GM23248 (cell line): ENCODE measurements around the gene PALB2. TPM values are rescaled to one million over a fixed set of nuclear protein-coding genes. Genes with fewer than 3 reads are reported as not detected.
A peak's percentile ranks its signal among the peaks of the same experiment; 100 is the strongest.

Source experiments
- DNase-seq: peaks from one replicate; pipeline ENCODE4 v3.0.0-alpha.2; 2015
- H2AFZ ChIP-seq: fragments of 200-600 bp; sonication (generic); 2 replicates; pipeline ENCODE4 v1.6.1; 2016; ENCODE audit warnings: antibody characterized with exemption
- H3F3A ChIP-seq: fragments of 200-600 bp; sonication (generic); 2 replicates; pipeline ENCODE4 v1.6.1; 2016; ENCODE audit warnings: mild to moderate bottlenecking, antibody characterized with exemption, mixed run types; ENCODE audit not compliant: insufficient read depth
- H3K27ac ChIP-seq: fragments of 200-600 bp; sonication (generic); 2 replicates; pipeline ENCODE4 v1.5.1; 2016; ENCODE audit warnings: mild to moderate bottlenecking
- H3K27me3 ChIP-seq: fragments of 200-600 bp; sonication (generic); replicated peaks from 2 replicates; pipeline ENCODE4 v1.6.1; 2016; ENCODE audit warnings: mild to moderate bottlenecking; ENCODE audit not compliant: insufficient read depth
- H3K36me3 ChIP-seq: fragments of 200-600 bp; sonication (generic); 2 replicates; pipeline ENCODE4 v1.6.1; 2016; ENCODE audit warnings: low read depth, mild to moderate bottlenecking
- H3K4me1 ChIP-seq: fragments of 200-600 bp; sonication (generic); 2 replicates; pipeline ENCODE4 v1.6.1; 2016; ENCODE audit warnings: mild to moderate bottlenecking; ENCODE audit not compliant: insufficient read depth
- H3K4me2 ChIP-seq: fragments of 200-600 bp; sonication (generic); one replicate; pipeline ENCODE4 v1.6.1; 2016; ENCODE audit warnings: mild to moderate bottlenecking; ENCODE audit not compliant: unreplicated experiment
- H3K4me3 ChIP-seq: fragments of 200-600 bp; sonication (generic); 2 replicates; pipeline ENCODE4 v1.5.1; 2016; ENCODE audit warnings: mild to moderate bottlenecking
- H3K79me2 ChIP-seq: fragments of 200-600 bp; sonication (generic); 2 replicates; pipeline ENCODE4 v1.6.1; 2016; ENCODE audit warnings: mild to moderate bottlenecking; ENCODE audit not compliant: insufficient read depth
- H3K9ac ChIP-seq: fragments of 200-600 bp; sonication (generic); 2 replicates; pipeline ENCODE4 v1.6.1; 2016; ENCODE audit warnings: mild to moderate bottlenecking
- H3K9me2 ChIP-seq: fragments of 200-600 bp; sonication (generic); 2 replicates; pipeline ENCODE4 v1.6.1; 2016; ENCODE audit warnings: mixed run types, mild to moderate bottlenecking, moderate library complexity; ENCODE audit not compliant: insufficient read depth
- H3K9me3 ChIP-seq: fragments of 200-600 bp; sonication (generic); one replicate; pipeline ENCODE4 v1.6.1; 2017; ENCODE audit warnings: low read depth
- H4K20me1 ChIP-seq: fragments of 200-600 bp; sonication (generic); 2 replicates; pipeline ENCODE4 v1.6.0; 2016; ENCODE audit not compliant: insufficient read depth
- EZH2 ChIP-seq: fragments of 200-600 bp; sonication (generic); IDR thresholded peaks from 2 replicates; pipeline ENCODE4 v1.6.1; 2018; ENCODE audit warnings: antibody characterized with exemption, mild to moderate bottlenecking; ENCODE audit not compliant: insufficient read depth, poor library complexity, severe bottlenecking
- EZH2phosphoT487 ChIP-seq: fragments of 200-600 bp; sonication (generic); IDR thresholded peaks from 2 replicates; pipeline ENCODE4 v1.6.1; 2018; ENCODE audit warnings: antibody characterized with exemption, moderate library complexity, mild to moderate bottlenecking, low read depth; ENCODE audit not compliant: insufficient read depth
- WGBS, 2 experiments: methylation state at CpG; one replicate each; pipeline ENCODE4 v1.1.6; 2015 to 2017; ENCODE audit warnings: low lambda C conversion rate in 2 of 2, low coverage in 1 of 2; ENCODE audit errors: missing lambda C conversion rate in 2 of 2; 5-methylcytosine and 5-hydroxymethylcytosine counted together
- in situ Hi-C: fragments of 300-500 bp; cut with MboI; formaldehyde crosslinking; loops from 2 replicates; pipeline ENCODE4 v1.15.0; 2020
- polyA plus RNA-seq: library from polyadenylated mRNA; unstranded; fragments of >200 nt; fragmentation: Nextera tagmentation; extraction: Ambion mirVana; gene quantifications from 2 replicates; pipeline ENCODE4 v1.2.1, GENCODE V29; 2016
- total RNA-seq: library from RNA; depleted of rRNA; stranded (reverse); fragments of >200 nt; shearing (Covaris generic); gene quantifications from 2 replicates; pipeline ENCODE4 v1.2.3, GENCODE V29; 2014; rRNA removed

The PALB2 gene
- total and polyA plus RNA-seq, 2 experiments from 2014 or later: 7.8 to 15.3 TPM

DNA sequence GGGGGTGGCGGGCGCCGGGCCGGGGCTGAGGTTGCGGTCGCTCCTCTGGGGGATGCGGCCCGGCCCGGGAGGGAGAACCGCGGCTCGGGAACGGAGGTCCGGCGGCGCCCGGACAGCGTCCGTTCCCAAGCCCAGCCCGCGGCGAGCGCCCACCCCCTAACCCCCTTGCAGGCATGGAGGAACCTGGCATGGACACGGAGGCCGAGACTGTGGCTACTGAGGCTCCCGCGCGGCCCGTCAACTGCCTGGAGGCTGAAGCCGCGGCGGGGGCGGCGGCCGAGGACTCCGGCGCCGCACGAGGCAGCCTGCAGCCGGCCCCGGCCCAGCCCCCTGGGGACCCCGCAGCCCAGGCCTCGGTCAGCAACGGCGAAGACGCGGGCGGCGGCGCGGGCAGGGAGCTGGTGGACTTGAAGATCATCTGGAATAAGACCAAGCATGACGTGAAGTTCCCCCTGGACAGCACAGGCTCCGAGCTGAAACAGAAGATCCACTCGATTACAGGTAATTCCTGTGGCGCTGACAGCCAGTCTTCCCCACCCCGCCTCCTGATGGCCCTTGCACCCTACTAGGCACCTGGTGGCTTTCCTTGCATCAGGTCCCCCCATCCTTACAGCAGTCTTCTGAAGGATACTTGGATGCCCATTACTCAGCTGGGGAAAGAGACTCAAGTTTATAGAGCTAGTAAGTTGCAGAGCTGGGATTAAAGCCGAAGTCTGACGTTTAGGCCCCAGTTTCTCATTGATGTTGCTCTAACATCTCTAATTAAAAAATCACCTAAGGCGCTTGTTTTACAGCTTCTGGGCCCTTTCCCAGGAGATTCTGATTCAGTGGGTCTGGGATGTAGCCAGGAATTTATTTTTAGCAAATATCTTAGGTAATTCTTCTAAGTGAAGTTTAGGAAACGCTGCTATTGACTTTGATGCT, 83.1 kb downstream of the PALB2 start:
- WGBS, 2 experiments: 1% methylated on average over 21 to 58 of the region's 60 CpGs
- Histone ChIP-seq H4K20me1 (no peaks in the 10 kb centered on the region; the same call in 1 of the 2 replicates), H3K4me3 (peak overlapping the region; percentile 96), H3K9me2 (no peaks in the 10 kb centered on the region), H3K27me3 (no peaks in the 10 kb centered on the region), H2AFZ (peak overlapping the region; percentile 50), H3K27ac (peak overlapping the region; percentile 92), H3K4me1 (peaks cover 15% of the 10 kb centered on the region), H3K9me3 (no peaks in the 10 kb centered on the region), H3K4me2 (peak overlapping the region; percentile 83), H3K79me2 (peaks cover 76% of the 10 kb centered on the region), H3F3A (peaks cover 13% of the 10 kb centered on the region; the same call in 1 of the 2 replicates), H3K9ac (peak overlapping the region; percentile 97), H3K36me3 (peaks cover 36% of the 10 kb centered on the region)
- in situ Hi-C loops: no loop called here
- TF ChIP-seq EZH2phosphoT487 (no peak), EZH2 (no peak)
- peak; percentile 80 for DNase-seq

DNA sequence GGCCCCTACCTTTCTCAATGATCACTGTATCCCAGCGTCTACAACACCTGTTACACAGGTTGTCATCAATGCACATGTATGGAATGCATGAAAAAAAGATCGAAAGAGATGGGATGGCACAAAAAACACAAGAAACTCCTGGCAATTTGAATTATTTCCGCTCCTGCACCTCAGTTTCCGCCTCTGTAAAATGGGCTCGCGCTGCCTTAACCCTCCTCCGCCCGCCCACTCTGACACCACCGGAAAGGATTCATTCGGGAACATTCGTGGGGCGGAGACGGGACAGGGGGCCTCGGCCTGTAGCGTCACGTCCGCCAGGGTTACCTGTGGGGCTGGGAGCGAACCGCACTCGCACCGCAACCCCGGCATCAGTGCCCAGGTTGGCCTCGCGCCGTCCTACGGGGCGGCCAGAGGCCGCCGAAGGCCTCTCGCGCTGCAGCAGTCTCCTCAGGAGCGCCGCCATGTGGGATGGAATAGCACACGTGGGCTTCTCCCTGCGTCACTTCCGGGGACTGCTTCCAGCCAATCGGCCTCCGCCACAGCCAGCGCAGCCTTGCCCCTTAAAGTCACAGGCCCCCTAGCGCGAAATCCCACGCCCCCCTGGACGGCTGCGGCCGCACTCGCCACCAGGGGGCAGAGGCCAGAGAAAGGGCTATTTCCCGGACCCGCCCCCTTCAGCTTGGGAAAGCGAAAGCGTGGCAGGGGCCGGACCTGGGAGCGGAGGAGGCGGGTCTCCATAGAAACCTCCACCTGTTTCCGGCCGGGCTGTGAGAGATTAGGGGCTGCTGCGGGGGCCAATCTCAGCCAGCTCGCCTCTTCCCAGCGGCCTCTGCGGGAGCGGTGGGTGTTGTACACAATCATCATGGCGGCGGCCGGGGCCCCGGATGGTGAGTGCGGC, 84.0 kb downstream of the PALB2 start, which contains the start of the genes EARS2 and UBFD1:
TSS of gene EARS2 (minus strand) at position 470 of the 898 bp plus-strand sequence. CDS start at position 463, 7 bp downstream.
TSS of gene UBFD1 (plus strand) at position 847 of the 898 bp plus-strand sequence. CDS start at position 863, 16 bp downstream.
- H3K79me2 ChIP-seq: peaks cover 67% of the 10 kb centered on the region
- H3K9me2 ChIP-seq: no peaks in the 10 kb centered on the region
- peak within 1 kb of the TSS; percentile 74 for H2AFZ ChIP-seq
- DNase-seq: peak; percentile 100
- peak within 1 kb of the TSS; percentile 86 for H3K4me2 ChIP-seq
- H3K27ac ChIP-seq: peak within 1 kb of the TSS; percentile 92
- TF ChIP-seq EZH2 (no peak), EZH2phosphoT487 (no peak)
- in situ Hi-C loops: no loop called here
- WGBS, 2 experiments: 3 to 4% methylated on average over 41 to 57 of the region's 65 CpGs
- peaks cover 15% of the 10 kb centered on the region for H3K4me1 ChIP-seq
- H4K20me1 ChIP-seq: no peaks in the 10 kb centered on the region; the same call in 1 of the 2 replicates
- peak within 1 kb of the TSS; percentile 97 for H3K9ac ChIP-seq
- peaks cover 13% of the 10 kb centered on the region; the same call in 1 of the 2 replicates for H3F3A ChIP-seq
- no peaks in the 10 kb centered on the region for H3K27me3 ChIP-seq
- no peaks in the 10 kb centered on the region for H3K9me3 ChIP-seq
- peaks cover 27% of the 10 kb centered on the region for H3K36me3 ChIP-seq
- H3K4me3 ChIP-seq: peak within 1 kb of the TSS; percentile 96

DNA sequence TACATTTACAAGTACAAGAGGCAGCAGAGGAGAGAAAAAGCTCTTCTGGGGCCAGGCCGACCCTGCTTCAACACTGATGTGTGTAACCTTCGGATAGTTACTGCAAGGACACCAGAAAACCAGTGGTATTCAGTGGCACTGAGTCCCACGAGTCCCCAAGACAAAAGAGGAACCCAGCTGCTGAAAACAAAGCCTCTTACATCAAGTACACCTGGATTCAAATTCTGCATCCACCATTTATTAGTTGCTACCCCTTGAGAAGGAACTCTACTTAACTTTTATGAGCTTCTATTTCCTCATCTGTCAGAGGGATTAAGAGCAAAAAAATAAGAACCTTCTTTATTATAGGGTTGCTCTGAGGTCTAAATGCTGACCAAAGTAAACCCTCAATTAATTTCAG, 86.6 kb downstream of the PALB2 start:
- Histone ChIP-seq H3K79me2 (peaks cover 41% of the 10 kb centered on the region), H3K9me2 (no peaks in the 10 kb centered on the region), H3K9me3 (no peaks in the 10 kb centered on the region), H3K4me2 (no peak overlapping the region), H3F3A (peaks cover 13% of the 10 kb centered on the region; the same call in 1 of the 2 replicates), H2AFZ (no peak overlapping the region), H3K27me3 (no peaks in the 10 kb centered on the region), H3K4me3 (no peak overlapping the region), H3K27ac (no peak overlapping the region), H4K20me1 (no peaks in the 10 kb centered on the region; the same call in 1 of the 2 replicates), H3K4me1 (peaks cover 15% of the 10 kb centered on the region), H3K36me3 (peaks cover 17% of the 10 kb centered on the region), H3K9ac (no peak overlapping the region)
- in situ Hi-C loops: no loop called here
- DNase-seq: no peak
- WGBS, 2 experiments: 75 to 82% methylated on average over 3 of the region's 3 CpGs
- TF ChIP-seq EZH2: no peak
- no peak for TF ChIP-seq EZH2phosphoT487

Other genes starting within 250 kb of the PALB2 start
- gene COG7, start 188.1 kb downstream of the PALB2 start, total RNA-seq: 15.6 and 16.3 TPM in 2 replicates
- gene COG7, start 188.1 kb downstream of the PALB2 start, polyA plus RNA-seq: 13.5 and 14.6 TPM in 2 replicates
- 9.6 and 13.0 TPM in 2 replicates for gene GGA2, start 130.8 kb downstream of the PALB2 start, total RNA-seq
- gene GGA2, start 130.8 kb downstream of the PALB2 start, polyA plus RNA-seq: 16.0 and 17.7 TPM in 2 replicates
- gene EARS2, start 84.0 kb downstream of the PALB2 start, total RNA-seq: 23.4 and 27.1 TPM in 2 replicates
- gene EARS2, start 84.0 kb downstream of the PALB2 start, polyA plus RNA-seq: 15.3 and 15.6 TPM in 2 replicates
- 129 and 160 TPM in 2 replicates for gene UBFD1, start 83.6 kb downstream of the PALB2 start, total RNA-seq
- gene UBFD1, start 83.6 kb downstream of the PALB2 start, polyA plus RNA-seq: 47.7 and 50.2 TPM in 2 replicates
- 78.9 and 118 TPM in 2 replicates for gene NDUFAB1, start 45.0 kb downstream of the PALB2 start, total RNA-seq
- 234 and 235 TPM in 2 replicates for gene NDUFAB1, start 45.0 kb downstream of the PALB2 start, polyA plus RNA-seq
- 38.2 and 41.9 TPM in 2 replicates for gene DCTN5, start 156 bp upstream of the PALB2 start, total RNA-seq
- 47.6 and 49.7 TPM in 2 replicates for gene DCTN5, start 156 bp upstream of the PALB2 start, polyA plus RNA-seq
- 17.2 and 20.0 TPM in 2 replicates for gene PLK1, start 37.6 kb upstream of the PALB2 start, total RNA-seq
- 32.7 and 34.6 TPM in 2 replicates for gene PLK1, start 37.6 kb upstream of the PALB2 start, polyA plus RNA-seq
- gene ERN2, start 71.9 kb upstream of the PALB2 start, total RNA-seq: not detected in 2 replicates
- gene ERN2, start 71.9 kb upstream of the PALB2 start, polyA plus RNA-seq: not detected in 2 replicates
- gene CHP2, start 113.7 kb upstream of the PALB2 start, total RNA-seq: not detected in 2 replicates
- not detected in 2 replicates for gene CHP2, start 113.7 kb upstream of the PALB2 start, polyA plus RNA-seq
- gene PRKCB, start 194.7 kb upstream of the PALB2 start, total RNA-seq: not detected in 2 replicates
- gene PRKCB, start 194.7 kb upstream of the PALB2 start, polyA plus RNA-seq: not detected in 2 replicates